Measurements from ENCODE around the gene ARID2.

The ARID2 gene

DNA sequence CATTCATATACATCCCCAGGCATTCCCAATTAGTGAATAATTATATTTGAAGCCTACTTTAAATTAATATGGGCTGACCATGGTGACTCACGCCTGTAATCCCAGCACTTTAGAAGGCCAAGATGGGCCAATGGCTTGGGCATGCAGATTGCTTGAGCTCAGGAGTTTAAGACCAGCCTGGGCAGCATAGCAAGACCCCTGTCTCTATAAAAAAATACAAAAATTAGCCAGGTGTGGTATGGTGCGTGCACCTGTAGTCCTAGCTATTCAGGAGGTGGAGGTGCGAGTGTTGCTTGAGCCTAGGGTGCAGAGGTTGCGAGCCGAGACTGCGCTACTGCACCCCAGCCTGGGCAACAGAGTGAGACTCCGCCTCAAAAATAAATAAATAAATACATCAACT is 7.6 kb upstream of the ARID2 start:
- DNase-seq (ENCODE audit: low read depth in 2 of 2) = no peak

DNA sequence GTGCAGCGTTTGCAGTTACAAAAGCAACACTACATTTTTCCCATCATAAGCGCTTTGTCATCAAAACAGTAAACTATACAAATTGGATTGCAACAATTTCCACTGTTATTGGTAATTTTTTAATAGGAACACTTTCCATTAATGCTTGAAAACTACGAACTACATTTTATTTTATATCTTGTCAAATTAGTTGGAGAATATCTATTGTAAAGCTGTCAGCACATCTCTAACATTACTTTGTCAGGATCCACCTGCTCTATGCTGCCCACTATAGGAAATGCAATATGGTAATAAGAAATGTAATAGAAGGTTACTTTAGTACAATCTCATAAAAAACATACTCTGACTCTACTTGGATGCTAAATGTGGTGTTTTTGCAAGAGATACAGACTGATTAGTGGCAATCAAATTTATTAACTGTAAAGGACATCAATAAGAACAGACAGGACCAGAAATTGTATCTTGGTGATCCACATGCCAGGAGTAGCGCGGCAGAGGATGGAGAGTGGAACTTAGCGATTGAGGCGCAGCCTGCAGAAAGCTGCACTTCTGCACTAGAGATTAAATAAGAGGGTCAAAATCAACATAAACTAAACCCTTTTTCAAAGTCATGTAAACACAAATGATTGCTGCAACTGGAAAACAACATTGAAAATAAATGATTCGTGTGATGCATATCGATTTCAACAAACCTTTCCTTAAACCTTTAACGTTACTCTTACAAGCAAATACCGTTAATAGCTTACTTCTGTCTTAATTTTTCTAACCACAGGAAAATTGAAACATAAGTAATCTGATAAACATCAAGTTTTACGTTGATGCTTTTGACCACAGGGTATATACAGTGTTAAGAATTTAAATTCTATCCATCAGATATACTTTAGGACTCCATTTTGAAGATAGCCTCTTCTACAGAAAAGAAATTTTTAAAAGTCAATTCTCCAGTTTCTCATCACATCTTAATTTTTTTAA is 3.6 kb upstream of the ARID2 start:
- DNase-seq (ENCODE audit: low read depth in 2 of 2) = no peak

DNA sequence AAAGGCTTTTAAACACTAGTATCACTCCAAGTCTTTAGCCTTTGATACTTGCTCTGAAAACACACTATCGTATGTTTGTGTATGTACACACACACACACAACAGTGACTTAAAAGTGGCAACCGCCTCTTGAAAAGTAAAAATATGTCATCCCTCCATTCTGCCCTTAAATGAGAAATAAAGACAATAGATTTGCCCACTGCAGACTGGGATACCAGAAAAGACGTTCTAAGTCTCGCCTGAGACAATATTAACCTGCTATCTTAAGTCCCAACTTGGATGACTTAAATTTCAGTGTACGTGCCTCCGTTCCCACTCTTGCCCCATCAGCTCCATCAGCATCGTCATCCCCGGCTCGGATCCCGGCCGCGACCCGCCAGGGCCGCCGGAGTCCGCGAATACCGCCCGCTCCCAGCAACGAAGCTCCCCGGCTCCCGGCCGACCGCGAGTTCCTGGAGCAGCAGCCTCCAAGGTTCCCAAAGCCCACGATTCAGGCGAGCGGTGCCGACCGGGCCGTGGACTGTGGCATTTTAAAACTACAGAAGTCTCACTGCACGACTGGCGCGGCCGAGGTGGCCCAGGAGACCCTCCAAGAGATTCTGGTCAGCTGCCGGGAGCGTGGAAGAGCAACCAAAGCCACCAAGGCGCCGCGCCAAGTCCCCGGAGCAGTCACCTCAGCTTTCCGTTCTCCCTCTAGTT is 2.8 kb upstream of the ARID2 start:
- no peak for DNase-seq (ENCODE audit: low read depth in 2 of 2)

DNA sequence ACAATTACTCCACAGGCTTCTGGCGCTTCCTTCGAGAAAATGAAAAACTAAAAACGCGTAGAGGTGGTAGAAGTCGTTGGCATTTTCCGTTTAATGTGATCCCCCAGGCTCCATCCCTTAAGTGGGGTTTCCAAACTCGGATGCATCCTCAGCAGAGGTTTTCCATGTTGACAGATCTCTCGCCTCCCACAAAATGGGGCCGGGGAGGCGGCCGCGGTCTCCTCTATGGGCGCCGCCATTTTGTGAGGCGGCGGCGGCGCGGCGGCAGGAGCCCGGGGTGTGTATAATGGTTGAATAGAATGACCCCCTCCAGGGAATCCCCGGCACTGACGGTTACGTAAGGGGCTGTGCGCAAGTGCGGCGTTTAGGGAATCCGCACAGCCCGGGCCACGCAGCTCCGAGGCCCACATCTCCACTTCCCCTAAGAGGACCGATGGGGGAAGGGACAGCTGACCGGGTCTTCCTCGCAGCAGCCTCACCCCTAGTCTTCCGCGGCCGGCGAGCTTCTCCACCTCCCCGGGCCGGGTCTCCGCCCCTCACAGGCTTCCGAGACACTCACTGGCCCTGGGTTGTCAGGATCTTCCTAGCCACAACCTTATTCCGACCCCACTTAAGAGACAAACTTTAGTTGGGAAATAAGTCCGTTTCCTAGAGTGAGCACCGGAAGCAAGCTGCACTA is 2.1 kb upstream of the ARID2 start:
- DNase-seq (ENCODE audit: low read depth in 2 of 2) = peak; percentile 93 to 94

DNA sequence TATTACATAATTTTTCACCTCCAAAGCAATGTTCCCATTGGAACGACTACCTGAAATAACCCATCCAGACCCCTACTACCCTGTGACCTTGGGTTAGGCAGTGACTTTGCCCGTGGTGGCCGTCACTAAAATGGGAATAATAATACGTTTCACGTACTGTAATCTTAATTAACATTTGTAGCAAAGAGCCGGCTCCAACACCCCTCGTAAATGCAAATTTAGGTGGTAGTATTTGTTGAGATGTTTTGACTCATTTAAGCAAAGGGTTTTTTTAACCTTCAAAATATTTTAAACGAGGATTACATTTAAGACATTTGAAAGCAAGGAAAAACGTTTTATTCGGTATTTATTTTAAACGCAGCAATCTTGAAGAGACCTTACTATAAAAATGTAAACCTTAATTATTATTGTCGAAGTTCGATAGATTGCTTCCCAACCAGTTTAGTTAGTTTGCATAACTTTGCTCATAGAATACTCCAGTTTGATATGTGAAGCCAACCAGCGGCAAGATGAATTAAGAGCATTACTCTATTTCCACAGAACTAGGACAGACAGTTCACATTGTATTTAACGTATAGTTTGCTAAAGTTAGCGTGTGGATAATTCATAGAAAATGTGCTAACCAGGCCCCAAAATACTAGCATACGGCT is 1.4 kb upstream of the ARID2 start:
- no peak for DNase-seq (ENCODE audit: low read depth in 2 of 2)

DNA sequence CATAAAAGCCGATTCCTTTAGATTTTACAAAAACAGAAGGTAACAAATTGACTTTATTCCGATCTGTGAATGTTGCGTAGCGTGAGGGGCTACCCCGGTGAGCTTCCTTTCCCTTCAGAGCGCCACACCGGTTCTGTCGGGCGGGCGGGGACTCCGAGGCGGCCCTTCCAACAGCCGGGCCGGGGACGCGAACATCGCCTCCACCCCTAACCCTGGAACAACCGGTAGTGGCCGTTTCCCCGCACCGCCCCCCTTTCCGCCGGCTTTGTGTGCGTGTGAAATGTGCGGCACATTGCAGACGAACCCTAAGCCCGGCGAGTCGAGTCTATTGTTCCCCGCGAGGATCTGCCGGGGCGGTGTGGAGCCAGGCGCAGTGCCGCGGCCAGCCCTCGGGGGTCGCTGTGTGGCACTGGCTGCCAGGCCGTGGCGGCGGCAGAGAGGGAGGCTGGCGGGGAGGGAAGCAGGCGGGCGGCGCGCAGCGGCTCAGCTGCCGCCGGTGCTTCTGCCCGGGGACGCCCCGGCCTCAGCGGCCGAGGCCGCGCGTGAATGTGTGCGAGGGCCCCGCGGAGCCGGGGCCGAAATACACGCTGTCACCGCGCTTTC is 775 bp upstream of the ARID2 start:
- DNase-seq (ENCODE audit: low read depth in 2 of 2) = peak; percentile 94

DNA sequence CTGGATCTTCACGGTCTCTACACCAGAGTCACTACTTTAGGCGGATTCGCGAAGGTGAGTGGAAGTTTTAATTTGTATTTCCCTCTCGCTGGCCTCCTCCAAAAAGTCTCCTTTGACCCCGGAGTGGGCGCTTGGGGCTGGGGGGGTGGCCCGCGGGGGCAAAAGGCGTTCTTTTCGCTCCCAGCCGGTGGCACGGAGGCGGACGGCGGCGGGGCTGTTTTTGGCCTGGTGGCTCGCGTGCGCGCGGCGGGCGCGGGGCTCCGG is 510 bp downstream of the ARID2 start:
- no peak for DNase-seq (ENCODE audit: low read depth in 2 of 2)

DNA sequence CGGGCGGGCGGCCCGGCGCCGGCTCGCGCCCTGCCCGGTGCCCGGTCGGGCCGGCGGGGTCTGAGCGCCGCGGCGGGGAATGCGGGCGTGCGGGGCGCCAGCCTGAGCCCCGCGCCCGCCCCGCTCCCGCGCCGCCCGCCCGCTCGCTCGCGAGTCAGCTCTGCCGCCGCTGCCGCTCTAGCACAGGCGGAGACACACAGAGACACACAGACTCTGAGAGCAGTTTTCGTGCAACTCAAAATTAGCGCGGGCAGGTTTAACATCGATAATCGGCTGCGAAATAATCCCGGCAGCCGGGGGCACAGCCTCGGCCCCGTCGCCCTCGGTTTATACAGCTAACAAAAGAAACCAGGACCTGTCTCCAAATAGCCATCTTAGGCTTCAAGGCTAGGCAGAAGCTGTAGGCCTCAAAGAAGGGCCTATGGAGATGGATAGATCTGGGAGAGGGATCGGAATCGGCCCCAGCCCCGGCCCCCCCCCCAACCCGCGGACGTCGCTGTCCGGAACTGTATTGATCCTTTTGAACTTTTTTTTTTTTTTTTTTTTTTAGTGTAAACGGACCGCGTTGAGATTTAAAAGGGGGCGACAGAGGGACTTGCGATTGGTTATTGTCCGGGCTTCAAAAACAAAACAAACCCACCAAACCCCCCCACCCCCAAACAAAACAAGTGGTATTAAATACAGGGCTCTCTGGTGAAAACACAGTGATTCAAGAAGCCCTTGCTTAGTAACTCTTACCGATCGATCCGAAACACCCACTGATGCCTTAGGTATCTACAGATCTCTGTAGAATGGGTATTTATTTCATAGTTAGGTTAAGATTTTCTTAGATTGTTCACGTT is 1.1 kb downstream of the ARID2 start:
- DNase-seq (ENCODE audit: low read depth in 2 of 2) = no peak

DNA sequence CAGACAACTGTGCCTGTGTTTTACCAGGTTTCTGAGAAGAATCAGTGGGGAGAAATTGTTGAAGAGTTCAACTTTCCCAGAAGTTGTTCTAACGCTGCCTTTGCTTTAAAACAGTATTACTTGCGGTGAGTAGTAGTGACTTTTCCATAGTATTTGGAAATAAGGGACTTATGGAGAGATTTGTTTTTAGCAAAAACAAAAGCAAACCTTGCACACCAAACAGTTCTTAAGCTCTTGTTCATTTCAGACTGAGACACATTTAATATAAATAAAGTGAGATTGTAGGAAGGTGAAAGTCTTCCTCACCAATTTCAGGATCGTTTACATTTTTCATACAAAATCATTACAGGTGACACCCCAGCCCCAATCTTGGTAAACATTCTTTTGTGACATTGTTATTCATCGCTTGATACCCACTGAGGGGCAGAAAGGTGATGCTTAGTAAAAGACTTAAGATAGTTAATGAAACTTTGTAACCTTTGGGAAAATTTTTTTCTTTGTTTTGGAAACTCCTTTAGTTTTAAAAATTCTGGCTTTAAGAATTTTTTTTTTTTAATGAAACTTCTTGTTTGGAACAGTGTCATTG is 1.8 kb downstream of the ARID2 start:
- DNase-seq (ENCODE audit: low read depth in 2 of 2) = no peak

DNA sequence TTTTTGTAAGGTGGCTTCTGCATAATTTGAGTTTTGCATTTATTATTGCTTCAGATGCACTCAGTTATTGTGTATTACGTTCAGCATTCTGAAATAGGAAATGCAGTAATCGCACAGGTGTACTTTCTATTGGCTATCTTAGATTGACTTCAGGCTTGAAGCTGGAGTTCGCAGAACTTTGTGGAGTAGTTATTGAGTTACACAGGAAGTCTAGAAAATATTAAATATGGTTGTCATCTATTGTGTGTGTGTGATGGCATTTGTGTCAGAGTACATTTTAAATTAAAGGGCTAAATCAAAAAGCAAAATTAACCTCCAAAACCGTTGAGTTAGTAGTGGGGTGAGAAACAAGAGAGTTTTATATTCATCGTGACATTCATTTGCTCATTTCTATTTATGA is 2.7 kb downstream of the ARID2 start:
- DNase-seq (ENCODE audit: low read depth in 2 of 2) = no peak

DNA sequence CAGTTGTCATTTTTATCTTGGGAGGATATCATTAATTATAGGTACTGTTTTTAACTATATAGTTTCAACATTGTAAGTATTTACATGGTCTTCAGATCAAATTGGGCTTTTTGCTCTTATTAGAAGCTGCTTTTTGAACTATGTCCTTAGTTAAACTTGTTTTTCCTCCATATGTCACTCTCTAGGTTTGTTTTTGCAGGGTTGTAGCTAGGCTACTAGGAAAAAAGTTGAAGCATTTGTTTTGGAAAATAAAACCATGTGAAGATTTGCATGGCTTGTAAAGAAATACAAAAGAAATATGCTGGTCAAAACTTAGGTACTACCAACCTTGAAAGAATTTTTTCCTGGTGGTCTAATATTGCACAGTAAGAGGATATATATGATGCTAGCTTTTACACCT is 3.4 kb downstream of the ARID2 start:
- DNase-seq (ENCODE audit: low read depth in 2 of 2) = no peak

DNA sequence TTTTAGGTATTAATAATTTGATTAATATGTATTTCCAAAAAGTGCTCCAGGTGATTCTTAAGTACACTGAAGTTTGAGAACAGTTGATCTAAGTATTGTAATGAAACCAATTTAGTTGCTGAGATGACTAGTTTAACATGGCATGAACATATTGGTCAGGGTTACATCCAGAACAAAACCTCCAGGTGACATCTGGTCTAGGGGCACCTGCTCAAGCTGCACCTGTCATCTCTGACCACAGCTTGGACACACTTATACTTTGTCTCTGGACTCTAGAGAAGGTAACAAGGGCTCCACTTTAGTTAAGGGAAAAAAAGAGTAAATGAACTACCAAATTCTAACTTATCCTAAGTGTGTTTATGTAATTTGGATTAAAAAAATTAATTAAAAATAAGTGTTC is 8.1 kb downstream of the ARID2 start:
- no peak for DNase-seq (ENCODE audit: low read depth in 2 of 2)

DNA sequence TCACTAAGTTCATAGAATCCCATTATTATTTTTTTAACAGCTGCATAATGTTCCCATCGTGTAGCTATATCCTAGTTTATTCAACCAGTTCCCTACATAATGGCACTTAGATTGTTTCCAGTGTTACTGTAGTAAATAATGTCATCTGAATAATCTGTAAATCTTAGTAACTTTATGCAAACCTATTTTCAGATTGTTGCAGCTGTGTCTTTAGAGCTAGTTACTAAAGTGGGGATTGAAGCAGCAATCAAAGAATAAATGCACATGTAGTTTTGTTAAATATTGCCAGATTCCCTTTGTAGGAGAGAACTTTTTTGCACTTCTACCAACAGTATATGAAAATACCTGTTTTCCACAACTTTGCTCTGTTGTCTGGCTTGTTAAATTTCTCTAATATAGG is 13.1 kb downstream of the ARID2 start:
- no peak for DNase-seq (ENCODE audit: low read depth in 2 of 2)

DNA sequence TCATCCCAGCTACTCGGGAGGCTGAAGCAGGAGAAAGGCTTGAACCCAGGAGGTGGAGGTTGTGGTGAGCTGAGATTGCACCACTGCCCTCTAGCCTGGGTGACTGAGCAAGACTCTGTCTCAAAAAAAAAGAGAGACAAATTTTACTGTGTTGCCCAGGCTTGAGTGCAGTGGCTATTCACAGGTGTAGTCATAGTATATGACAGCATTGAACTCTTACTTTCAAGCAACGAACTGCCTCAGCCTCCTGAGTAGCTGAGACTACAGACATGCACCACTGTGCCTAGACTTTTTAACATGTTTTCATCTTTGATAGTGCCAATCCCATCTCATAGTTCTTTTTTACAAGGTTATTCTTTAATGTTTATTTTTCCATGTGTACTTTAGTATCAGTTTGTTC is 13.7 kb downstream of the ARID2 start:
- no peak for DNase-seq (ENCODE audit: low read depth in 2 of 2)

DNA sequence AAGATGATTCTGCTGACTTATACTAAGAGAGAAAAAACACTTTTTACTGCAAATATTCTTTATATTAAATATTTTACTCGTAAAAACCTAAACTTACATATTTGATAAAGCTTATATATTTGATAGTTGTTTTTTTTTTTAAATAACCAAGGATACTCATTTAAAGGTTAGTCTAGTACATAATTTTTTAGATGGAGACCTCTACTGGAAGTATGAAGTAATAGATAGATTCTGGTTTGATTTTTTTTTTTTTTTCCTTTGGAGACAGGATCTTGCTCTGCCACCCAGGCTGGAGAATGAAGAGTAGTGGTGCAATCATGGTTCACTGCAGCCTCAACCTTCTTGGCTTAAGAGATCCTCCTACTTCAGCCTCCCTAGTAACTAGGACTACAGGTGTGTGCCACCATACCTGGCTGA is 16.4 kb downstream of the ARID2 start:
- DNase-seq (ENCODE audit: low read depth in 2 of 2) = no peak

DNA sequence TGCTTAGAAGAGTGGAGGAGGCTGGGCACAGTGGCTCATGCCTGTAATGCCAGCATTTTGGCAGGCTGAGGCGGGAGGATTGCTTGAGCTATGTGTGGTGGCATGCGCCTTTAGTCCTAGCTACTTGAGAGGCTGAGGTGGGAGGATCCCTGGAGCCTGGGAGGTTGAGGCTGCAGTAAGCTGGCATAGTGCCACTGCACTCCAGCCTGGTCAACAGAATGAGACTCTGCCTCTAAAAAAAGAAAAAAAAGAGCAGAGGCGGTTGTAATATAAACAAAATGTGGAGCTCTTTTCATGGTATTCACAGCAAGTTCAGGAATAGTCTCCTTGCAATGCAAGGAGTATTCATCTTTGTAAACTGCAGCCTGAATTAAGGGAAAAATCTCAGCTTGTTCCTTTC is 27.2 kb downstream of the ARID2 start:
- DNase-seq (ENCODE audit: low read depth in 2 of 2) = no peak

DNA sequence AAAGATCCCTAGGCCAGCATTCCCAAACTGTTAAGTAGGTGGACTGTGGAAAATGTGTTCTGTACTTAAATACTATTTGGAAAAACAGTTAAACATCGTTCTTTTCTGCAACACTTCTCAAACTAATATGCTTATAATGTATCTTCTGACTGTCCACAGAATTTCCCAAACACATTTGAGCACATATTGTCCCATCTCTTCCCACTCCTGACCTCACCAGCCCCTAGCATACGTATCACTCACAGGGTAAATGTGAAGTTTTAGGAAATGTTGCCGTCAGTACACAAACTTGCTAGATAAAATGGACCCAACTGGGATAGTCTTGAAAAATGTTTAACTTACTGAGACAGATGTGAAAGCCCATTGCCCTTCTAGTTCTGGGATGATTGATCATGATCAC is 27.7 kb downstream of the ARID2 start:
- DNase-seq (ENCODE audit: low read depth in 2 of 2) = no peak

DNA sequence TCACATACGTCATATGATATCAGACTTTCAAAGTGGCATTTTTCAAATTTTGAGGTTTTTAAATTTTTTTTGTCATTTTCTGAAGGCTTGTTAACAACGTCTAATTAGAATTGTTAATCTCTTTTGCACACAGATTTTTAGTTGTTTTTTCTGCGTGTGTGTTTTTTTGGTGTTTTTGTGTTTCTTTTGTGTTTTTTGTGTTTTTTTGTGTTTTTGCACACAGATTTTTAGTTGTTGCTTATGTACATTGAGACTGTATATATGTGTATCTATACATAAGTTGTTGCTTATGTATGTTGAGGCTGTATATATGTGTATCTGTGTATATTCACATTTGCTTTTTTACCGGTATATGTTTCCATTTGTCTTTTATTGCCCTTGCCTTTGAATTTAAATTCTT is 30.8 kb downstream of the ARID2 start:
- DNase-seq (ENCODE audit: low read depth in 2 of 2) = no peak

DNA sequence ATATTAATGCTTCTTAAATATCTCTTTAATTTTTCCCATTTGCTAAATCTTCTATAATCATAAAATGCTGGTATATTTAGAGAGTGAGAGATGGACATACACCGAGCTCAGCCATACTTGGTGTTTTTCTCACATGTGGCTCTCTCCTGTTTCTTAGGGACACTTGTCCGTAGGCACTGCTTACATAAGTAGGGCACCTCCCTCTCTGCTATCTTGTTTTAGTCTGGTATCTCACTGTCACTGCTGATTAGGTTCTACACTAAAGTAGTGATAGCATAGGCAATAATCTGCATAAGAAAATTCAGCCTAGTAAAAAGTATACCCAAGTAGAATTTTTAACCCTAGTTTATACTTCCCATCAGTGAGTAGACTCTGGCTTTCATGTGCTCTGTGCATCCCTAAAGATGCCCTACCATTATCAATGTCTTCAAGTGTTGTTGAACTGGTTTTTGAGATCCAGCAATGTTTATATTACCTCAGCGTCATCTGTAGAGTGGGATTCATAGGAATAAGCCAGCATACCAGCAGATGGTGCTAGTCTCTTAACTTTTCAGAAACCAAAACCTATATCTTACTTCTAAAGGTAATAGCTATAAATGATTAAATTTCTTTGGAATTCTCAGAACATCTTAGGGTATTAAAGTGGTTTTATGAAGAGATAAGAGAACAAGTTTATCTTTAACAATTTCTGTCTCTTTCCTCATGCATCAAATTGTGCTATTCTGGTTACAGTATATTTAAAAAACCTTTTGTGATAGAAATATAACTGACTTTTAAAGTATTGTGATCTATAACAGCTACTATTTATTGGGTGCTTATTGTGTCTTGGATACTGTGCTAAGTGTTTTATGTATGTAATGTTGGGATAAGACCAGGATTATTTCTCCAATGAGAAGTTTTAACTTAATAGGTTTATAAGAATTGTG is 32.9 kb downstream of the ARID2 start:
- peak; percentile 8 to 10 for DNase-seq (ENCODE audit: low read depth in 2 of 2)

DNA sequence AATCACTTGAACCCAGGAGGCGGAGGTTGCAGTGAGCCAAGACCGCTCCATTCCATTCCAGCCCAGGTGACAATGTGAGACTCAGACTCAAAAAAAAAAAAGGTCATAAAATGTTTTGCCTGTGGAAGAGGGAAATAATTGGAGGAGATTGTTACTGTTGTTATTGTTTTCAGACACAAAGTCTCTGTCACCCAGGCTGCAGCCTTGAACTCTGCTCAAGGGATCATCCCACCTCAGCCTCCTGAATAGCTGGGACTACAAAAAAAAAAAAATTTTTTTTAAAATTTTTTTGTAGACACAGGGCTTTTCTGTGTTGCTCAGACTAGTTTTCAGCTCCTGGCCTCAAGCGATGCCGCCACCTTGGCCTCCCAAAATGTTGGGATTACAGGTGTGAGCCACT is 33.9 kb downstream of the ARID2 start:
- no peak for DNase-seq (ENCODE audit: low read depth in 2 of 2)
